ENCODE results near the gene IGHMBP2.

DNA sequence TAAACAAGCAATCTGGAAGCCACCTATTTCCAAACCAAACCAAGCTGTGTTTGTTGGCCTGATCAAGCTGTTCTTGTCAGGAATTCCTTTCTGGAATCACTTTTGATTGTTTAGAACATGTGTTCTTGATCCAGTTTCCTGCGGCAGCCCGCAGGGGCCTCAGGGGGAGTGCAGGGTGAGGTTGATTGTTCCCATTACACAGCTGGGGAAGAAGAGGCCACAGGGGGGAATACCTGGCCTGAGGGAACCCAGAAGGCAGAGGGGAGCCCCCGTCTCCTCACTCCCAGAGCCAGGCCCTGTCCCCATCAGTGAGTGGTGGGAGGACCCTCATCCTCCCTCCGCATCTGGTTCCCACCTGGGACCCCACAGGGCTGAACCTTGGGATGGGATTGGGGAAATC, 72.9 kb downstream of the IGHMBP2 start:
- TF ChIP-seq, protein P1, sequence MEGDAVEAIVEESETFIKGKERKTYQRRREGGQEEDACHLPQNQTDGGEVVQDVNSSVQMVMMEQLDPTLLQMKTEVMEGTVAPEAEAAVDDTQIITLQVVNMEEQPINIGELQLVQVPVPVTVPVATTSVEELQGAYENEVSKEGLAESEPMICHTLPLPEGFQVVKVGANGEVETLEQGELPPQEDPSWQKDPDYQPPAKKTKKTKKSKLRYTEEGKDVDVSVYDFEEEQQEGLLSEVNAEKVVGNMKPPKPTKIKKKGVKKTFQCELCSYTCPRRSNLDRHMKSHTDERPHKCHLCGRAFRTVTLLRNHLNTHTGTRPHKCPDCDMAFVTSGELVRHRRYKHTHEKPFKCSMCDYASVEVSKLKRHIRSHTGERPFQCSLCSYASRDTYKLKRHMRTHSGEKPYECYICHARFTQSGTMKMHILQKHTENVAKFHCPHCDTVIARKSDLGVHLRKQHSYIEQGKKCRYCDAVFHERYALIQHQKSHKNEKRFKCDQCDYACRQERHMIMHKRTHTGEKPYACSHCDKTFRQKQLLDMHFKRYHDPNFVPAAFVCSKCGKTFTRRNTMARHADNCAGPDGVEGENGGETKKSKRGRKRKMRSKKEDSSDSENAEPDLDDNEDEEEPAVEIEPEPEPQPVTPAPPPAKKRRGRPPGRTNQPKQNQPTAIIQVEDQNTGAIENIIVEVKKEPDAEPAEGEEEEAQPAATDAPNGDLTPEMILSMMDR (IDR thresholded peaks at IDR 0.05), result no peak
- TF ChIP-seq POLR2A (IDR thresholded peaks at IDR 0.05), result no peak
